Astrocyte of the spinal cord (primary cell): ENCODE measurements around the gene OSBPL9.

Experiments used
- DNase-seq: peaks from one replicate; pipeline ENCODE4 v3.0.0; 2011; ENCODE audit warnings: low read depth, low spot score
- H3K4me3 ChIP-seq: 2 replicates; pipeline ENCODE4 v1.5.1; 2011; ENCODE audit warnings: low read depth, mild to moderate bottlenecking, low read length, moderate library complexity
- in situ Hi-C: cut with HindIII; loops from 2 replicates; pipeline ENCODE4 v1.10.0; 2017; ENCODE audit warnings: low sequenced_read_pairs
- TF ChIP-seq, protein P1 (sequence below): IDR thresholded peaks from 2 replicates; pipeline ENCODE4 v1.5.1; 2012; ENCODE audit warnings: low read depth, mild to moderate bottlenecking, low read length, inconsistent platforms

The OSBPL9 gene

GRCh38 chr1:51618715-51619114 lies 1.8 kb downstream of the OSBPL9 start:
- in situ Hi-C loops = no loop called here
- DNase-seq = no peak
- TF ChIP-seq, protein P1, sequence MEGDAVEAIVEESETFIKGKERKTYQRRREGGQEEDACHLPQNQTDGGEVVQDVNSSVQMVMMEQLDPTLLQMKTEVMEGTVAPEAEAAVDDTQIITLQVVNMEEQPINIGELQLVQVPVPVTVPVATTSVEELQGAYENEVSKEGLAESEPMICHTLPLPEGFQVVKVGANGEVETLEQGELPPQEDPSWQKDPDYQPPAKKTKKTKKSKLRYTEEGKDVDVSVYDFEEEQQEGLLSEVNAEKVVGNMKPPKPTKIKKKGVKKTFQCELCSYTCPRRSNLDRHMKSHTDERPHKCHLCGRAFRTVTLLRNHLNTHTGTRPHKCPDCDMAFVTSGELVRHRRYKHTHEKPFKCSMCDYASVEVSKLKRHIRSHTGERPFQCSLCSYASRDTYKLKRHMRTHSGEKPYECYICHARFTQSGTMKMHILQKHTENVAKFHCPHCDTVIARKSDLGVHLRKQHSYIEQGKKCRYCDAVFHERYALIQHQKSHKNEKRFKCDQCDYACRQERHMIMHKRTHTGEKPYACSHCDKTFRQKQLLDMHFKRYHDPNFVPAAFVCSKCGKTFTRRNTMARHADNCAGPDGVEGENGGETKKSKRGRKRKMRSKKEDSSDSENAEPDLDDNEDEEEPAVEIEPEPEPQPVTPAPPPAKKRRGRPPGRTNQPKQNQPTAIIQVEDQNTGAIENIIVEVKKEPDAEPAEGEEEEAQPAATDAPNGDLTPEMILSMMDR = no peak
- H3K4me3 ChIP-seq = no peak overlapping the region

DNA sequence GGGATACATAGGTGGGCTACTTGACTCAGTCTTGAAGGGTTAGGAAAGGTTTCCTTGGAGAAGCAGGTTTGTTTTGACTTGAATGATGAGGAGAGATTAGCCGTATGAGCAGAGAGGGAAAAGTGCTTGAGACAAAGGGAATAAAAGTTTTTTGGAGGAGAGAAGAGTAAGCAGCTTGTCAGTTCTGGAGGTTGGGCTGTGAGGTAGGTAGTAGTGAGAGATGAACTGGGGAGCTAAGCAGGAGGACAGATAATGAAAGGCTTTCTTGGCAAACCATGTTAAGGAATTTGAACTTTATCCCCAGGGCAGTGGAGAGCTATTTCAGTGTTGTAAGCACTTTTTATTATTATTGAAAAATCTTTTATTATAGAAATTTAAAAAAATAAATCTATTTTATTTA lies 3.6 kb downstream of the OSBPL9 start:
- no peak for DNase-seq
- H3K4me3 ChIP-seq = no peak overlapping the region
- in situ Hi-C loops = no loop called here
- TF ChIP-seq, protein P1 = no peak

DNA sequence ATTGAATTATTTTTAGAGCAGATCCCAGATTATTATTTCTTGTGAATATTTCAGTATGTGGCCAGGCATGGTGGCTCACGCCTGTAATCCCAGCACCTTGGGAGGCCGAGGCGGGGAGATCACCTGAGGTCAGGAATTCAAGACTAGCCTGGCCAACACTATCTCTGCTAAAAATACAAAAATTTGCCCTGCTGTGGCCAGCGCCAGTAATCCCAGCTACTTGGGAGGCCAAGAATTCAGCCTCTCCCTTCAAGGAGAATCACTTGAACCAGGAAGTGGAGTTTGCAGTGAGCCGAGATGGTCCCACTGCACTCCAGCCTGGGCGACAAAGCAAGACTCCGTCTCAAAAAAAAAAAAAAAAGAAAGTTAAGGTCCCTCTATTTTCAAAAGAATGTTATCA lies 4.3 kb downstream of the OSBPL9 start:
- DNase-seq = no peak
- no peak overlapping the region for H3K4me3 ChIP-seq
- TF ChIP-seq, protein P1 = no peak
- in situ Hi-C loops = no loop called here

- TF ChIP-seq, protein P1 = no peak
Measured at GRCh38 chr1:51621841-51622454, 5.1 kb downstream of the OSBPL9 start.

DNA sequence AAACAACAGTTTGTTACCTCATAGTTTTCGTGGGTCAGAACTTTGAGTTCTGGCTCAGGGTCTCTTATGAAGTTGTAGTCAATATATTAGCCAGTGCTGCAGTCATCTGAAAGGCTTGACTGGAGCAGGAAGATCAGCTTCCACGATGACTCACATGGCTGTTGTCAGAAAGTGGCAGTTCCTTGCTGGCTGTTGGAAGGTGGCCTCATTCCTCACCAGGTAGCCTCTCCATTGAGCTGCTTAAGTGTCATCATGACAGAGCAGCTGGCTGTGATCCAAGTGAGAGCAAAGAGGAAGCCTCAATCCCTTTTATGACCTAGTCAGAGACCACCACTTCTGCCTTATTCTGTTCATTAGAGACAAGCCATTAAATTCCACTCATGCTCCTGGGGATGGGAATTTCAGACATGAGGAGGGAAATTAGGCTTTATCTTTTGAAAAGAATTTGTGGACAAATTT lies 5.6 kb downstream of the OSBPL9 start:
- H3K4me3 ChIP-seq = no peak overlapping the region
- in situ Hi-C loops = no loop called here
- TF ChIP-seq, protein P1 = no peak
- DNase-seq = peak; percentile 60

More at GRCh38 chr1:51621841-51622454, 5.1 kb downstream of the OSBPL9 start:
- no peak for DNase-seq
- in situ Hi-C loops = no loop called here
- H3K4me3 ChIP-seq = no peak overlapping the region

- DNase-seq = no peak
- TF ChIP-seq, protein P1 = no peak
- H3K4me3 ChIP-seq = no peak overlapping the region
- in situ Hi-C loops = no loop called here
Measured at GRCh38 chr1:51623025-51623424, 6.1 kb downstream of the OSBPL9 start.
